Neural cell (in vitro differentiated cells): ENCODE results near the gene GLRX.

ENCODE experiments used
- MXI1 ChIP-seq: fragments of 450-650 bp; conservative IDR thresholded peaks from 2 replicates; pipeline ENCODE4 v1.6.1; 2014; ENCODE audit warnings: antibody characterized with exemption, mild to moderate bottlenecking; ENCODE audit not compliant: poor library complexity, severe bottlenecking
- RAD21 ChIP-seq: fragments of 450-650 bp; conservative IDR thresholded peaks from 2 replicates; pipeline ENCODE4 v1.6.1; 2014; ENCODE audit warnings: antibody characterized with exemption, mild to moderate bottlenecking, moderate library complexity

DNA sequence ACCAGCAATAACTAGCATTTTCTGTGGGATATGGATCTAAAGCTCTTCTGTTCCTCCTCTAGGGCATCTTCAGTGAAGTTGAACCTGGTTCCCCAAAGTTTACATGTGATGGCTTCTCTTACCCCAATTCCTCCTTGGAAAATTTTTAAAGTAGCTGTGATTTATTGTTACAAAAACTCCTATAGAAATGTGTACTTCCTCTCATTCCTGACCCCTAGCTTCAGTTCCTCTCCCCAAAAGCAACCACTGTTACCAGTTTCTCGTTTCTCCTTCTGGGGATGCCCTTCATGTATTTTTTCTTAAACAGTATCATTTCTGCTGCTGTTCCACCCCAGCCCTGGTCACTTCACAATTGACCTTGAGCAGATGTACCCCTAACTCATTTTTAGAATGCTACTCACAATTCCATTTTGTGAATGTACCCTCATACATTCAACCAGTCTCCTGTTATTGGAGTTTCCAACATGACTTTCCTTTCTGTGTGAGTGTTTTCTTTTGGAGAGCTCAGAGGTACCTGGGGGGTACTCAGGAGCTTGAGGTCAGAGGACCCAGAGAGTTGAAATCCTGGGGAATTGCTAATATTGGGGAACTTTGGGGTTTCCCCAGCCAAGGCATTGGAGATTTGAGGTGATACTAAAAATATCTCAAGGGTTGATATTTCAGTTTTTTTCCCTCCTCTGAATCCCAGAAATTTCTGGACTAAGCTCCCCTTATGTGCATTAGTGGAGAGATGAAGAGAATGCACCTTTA is 18.6 kb upstream of the GLRX start:
- TF ChIP-seq MXI1 (no peak), RAD21 (no peak)
